Right atrium auricular region (tissue), 2 donors: ENCODE data around the gene PPP6R2. TPM values are rescaled to one million over a fixed set of nuclear protein-coding genes. Genes with fewer than 3 reads are reported as not detected.
"Not testable (repeated sequence)": the region's sequence is repeated elsewhere in the genome, so short reads cannot be mapped to it uniquely, and the experiment has no call there.

Source experiments
- DNase-seq: peaks from one replicate; pipeline ENCODE4 v3.0.0-alpha.2; 2019; ENCODE audit warnings: low spot score
- H3K27ac ChIP-seq, 2 donors: fragments of 200-600 bp; sonication (generic); 1 replicate in 1 of 2; 2 replicates in 1 of 2; pipeline ENCODE4 v1.5.1; 2016 to 2019
- H3K27me3 ChIP-seq, 2 donors: fragments of 200-600 bp; sonication (generic); one replicate each; pipeline versions ENCODE4 v1.5.1 to v1.6.0; 2017 to 2019
- H3K36me3 ChIP-seq: fragments of 200-600 bp; sonication (generic); one replicate; pipeline ENCODE4 v1.5.1; 2016
- H3K4me1 ChIP-seq, 2 donors: fragments of 200-600 bp; sonication (generic); one replicate each; pipeline versions ENCODE4 v1.5.1 to v1.6.0; 2017 to 2019
- H3K4me3 ChIP-seq, 2 donors: fragments of 200-600 bp; sonication (generic); 1 replicate in 1 of 2; 2 replicates in 1 of 2; pipeline ENCODE4 v1.5.1; 2017 to 2019; ENCODE audit warnings: mild to moderate bottlenecking in 1 of 2, moderate library complexity in 1 of 2
- H3K9me3 ChIP-seq, 2 donors: fragments of 200-600 bp; sonication (generic); one replicate each; pipeline ENCODE4 v1.5.1; 2019
- CTCF ChIP-seq, 2 donors: fragments of 200-600 bp; sonication (generic); IDR thresholded peaks; one replicate each; pipeline ENCODE4 v1.5.1; 2019; ENCODE audit warnings: antibody characterized with exemption in 2 of 2
- total RNA-seq, 2 donors: library from RNA; depleted of rRNA; stranded (reverse); fragments of >200 nt; gene quantifications; one replicate each; pipeline ENCODE4 v1.1.0, GENCODE V29; 2016

Gene PPP6R2
- total RNA-seq, 2 donors from 2014 or later: 45.2 to 54.8 TPM

GRCh38 chr22:50401907-50402306 is 58.8 kb downstream of the PPP6R2 start:
- H3K4me1 ChIP-seq: peaks cover 0 to 20% of the 10 kb centered on the region in 2 donors
- H3K27ac ChIP-seq: no peak overlapping the region
- no peaks in the 10 kb centered on the region for H3K9me3 ChIP-seq
- H3K36me3 ChIP-seq: peaks cover 8% of the 10 kb centered on the region
- H3K4me3 ChIP-seq: no peak overlapping the region
- no peak for DNase-seq
- no peak for TF ChIP-seq CTCF (IDR thresholded peaks at IDR 0.05)
- H3K27me3 ChIP-seq: no peaks in the 10 kb centered on the region

GRCh38 chr22:50403701-50404101 is 60.6 kb downstream of the PPP6R2 start:
- peaks cover 0 to 20% of the 10 kb centered on the region in 2 donors for H3K4me1 ChIP-seq
- DNase-seq: no peak
- peaks cover 18% of the 10 kb centered on the region for H3K36me3 ChIP-seq
- H3K4me3 ChIP-seq: no peak overlapping the region
- H3K9me3 ChIP-seq: no peaks in the 10 kb centered on the region
- TF ChIP-seq CTCF (IDR thresholded peaks at IDR 0.05): no peak
- H3K27ac ChIP-seq: peak overlapping the region in 1 of 2 donors; percentile 39
- no peaks in the 10 kb centered on the region for H3K27me3 ChIP-seq

- Histone ChIP-seq H3K36me3 (peaks cover 24% of the 10 kb centered on the region), H3K9me3 (no peaks in the 10 kb centered on the region), H3K27me3 (no peaks in the 10 kb centered on the region), H3K4me3 (no peak overlapping the region), H3K27ac (peak overlapping the region; percentile 8 to 14), H3K4me1 (peaks cover 0 to 13% of the 10 kb centered on the region in 2 donors)
- no peak for DNase-seq
- TF ChIP-seq CTCF (IDR thresholded peaks at IDR 0.05): no peak
Observed at GRCh38 chr22:50406416-50407170, 63.5 kb downstream of the PPP6R2 start.

GRCh38 chr22:50408311-50408710 is 65.2 kb downstream of the PPP6R2 start:
- Histone ChIP-seq H3K4me3 (no peak overlapping the region), H3K9me3 (no peaks in the 10 kb centered on the region), H3K36me3 (peaks cover 24% of the 10 kb centered on the region), H3K27me3 (no peaks in the 10 kb centered on the region), H3K4me1 (peaks cover 0 to 6% of the 10 kb centered on the region in 2 donors), H3K27ac (no peak overlapping the region)
- no peak for DNase-seq
- TF ChIP-seq CTCF (IDR thresholded peaks at IDR 0.05): no peak

- peaks cover 30% of the 10 kb centered on the region for H3K36me3 ChIP-seq
- not testable (repeated sequence) for H3K4me1 ChIP-seq, H3K4me3 ChIP-seq, H3K9me3 ChIP-seq, DNase-seq, H3K27ac ChIP-seq, H3K27me3 ChIP-seq
Observed at GRCh38 chr22:50408954-50409353, 65.8 kb downstream of the PPP6R2 start.

- H3K36me3 ChIP-seq: peaks cover 62% of the 10 kb centered on the region
Observed at GRCh38 chr22:50414476-50415248, 71.5 kb downstream of the PPP6R2 start.

More at GRCh38 chr22:50414476-50415248, 71.5 kb downstream of the PPP6R2 start:
- Histone ChIP-seq H3K4me1 (no peaks in the 10 kb centered on the region), H3K4me3 (no peak overlapping the region), H3K9me3 (no peaks in the 10 kb centered on the region), H3K27me3 (no peaks in the 10 kb centered on the region), H3K27ac (no peak overlapping the region)
- DNase-seq: no peak
- no peak for TF ChIP-seq CTCF (IDR thresholded peaks at IDR 0.05)
